Body of pancreas (tissue), 4 donors: ENCODE data around the gene ANKRD34C. TPM values are rescaled to one million over a fixed set of nuclear protein-coding genes. Genes with fewer than 3 reads are reported as not detected.

Experiments
- ATAC-seq: fragments of 150-250 bp; one replicate; pipeline ENCODE4 v1.9.1; 2016
- DNase-seq, 4 donors: peaks; one replicate each; pipeline ENCODE4 v3.0.0-alpha.2; 2019
- H3K27ac ChIP-seq, 4 donors: fragments of 200-600 bp; sonication (generic); 1 replicate in 3 of 4; 2 replicates in 1 of 4; pipeline versions ENCODE4 v1.5.1 to v1.6.1; 2016 to 2019; ENCODE audit warnings: mild to moderate bottlenecking in 1 of 4, mixed read lengths in 1 of 4, moderate library complexity in 1 of 4
- H3K27me3 ChIP-seq, 2 donors: fragments of 200-600 bp; sonication (generic); one replicate each; pipeline ENCODE4 v1.6.0; 2016; ENCODE audit warnings: mild to moderate bottlenecking in 1 of 2
- H3K36me3 ChIP-seq, 2 donors: fragments of 200-600 bp; sonication (generic); replicated peaks in 1 of 2; 2 replicates each; pipeline ENCODE4 v1.5.1; 2016; ENCODE audit warnings: low read depth in 2 of 2; ENCODE audit not compliant: insufficient read depth in 1 of 2
- H3K4me1 ChIP-seq: fragments of 200-600 bp; sonication (generic); one replicate; pipeline ENCODE4 v1.6.0; 2016
- H3K4me3 ChIP-seq, 2 donors: fragments of 200-600 bp; sonication (generic); 1 replicate in 1 of 2; 2 replicates in 1 of 2; pipeline ENCODE4 v1.5.1; 2016 to 2019
- H3K9me3 ChIP-seq, 3 donors: fragments of 200-600 bp; sonication (generic); 1 replicate in 2 of 3; 2 replicates in 1 of 3; pipeline ENCODE4 v1.5.1; 2016
- CTCF ChIP-seq, 7 experiments: fragments of 450-650 bp in 4 of 7; fragments of 200-600 bp in 3 of 7; sonication (generic) in 3 of 7; IDR thresholded peaks; one replicate each; pipeline ENCODE4 v1.5.1; 2016 to 2019; ENCODE audit warnings: antibody characterized with exemption in 7 of 7
- POLR2A ChIP-seq, 3 donors: fragments of 450-650 bp; IDR thresholded peaks; one replicate each; pipeline ENCODE4 v1.6.1; 2016; ENCODE audit warnings: antibody characterized with exemption in 3 of 3, mild to moderate bottlenecking in 2 of 3
- WGBS, 2 donors: methylation state at CpG; one replicate each; pipeline ENCODE4 v1.1.5; 2017; 5-methylcytosine and 5-hydroxymethylcytosine counted together
- intact Hi-C: fragments of 100-400 bp; cut with DNase I; formaldehyde crosslinking; loops from one replicate; pipeline ENCODE4 v1.15.1; 2023
- total RNA-seq, 2 donors: library from RNA; depleted of rRNA; stranded (reverse); fragments of >200 nt; gene quantifications; one replicate each; pipeline ENCODE4 v1.1.0, GENCODE V29; 2016

Gene ANKRD34C
- total RNA-seq, 2 donors from 2014 or later = under 0.01 to 0.33 TPM

- WGBS, 2 donors = 37 to 49% methylated on average over 2 of the region's 2 CpGs
- no peaks in the 10 kb centered on the region for H3K36me3 ChIP-seq
- H3K27ac ChIP-seq = no peak overlapping the region
- TF ChIP-seq POLR2A (IDR thresholded peaks at IDR 0.05) (no peak), CTCF (IDR thresholded peaks at IDR 0.05) (no peak)
- intact Hi-C loops = no loop called here
- ATAC-seq = no peak
- DNase-seq = no peak
- peaks cover 25% of the 10 kb centered on the region for H3K4me1 ChIP-seq
- no peaks in the 10 kb centered on the region for H3K9me3 ChIP-seq
- H3K4me3 ChIP-seq = no peak overlapping the region
- H3K27me3 ChIP-seq = no peaks in the 10 kb centered on the region
Measured at GRCh38 chr15:79308874-79309273, 26.4 kb downstream of the ANKRD34C start.

GRCh38 chr15:79310612-79310984 is 28.1 kb downstream of the ANKRD34C start:
- Histone ChIP-seq H3K27me3 (no peaks in the 10 kb centered on the region), H3K4me1 (peaks cover 42% of the 10 kb centered on the region), H3K27ac (no peak overlapping the region), H3K9me3 (no peaks in the 10 kb centered on the region), H3K36me3 (peaks cover 0 to 2% of the 10 kb centered on the region in 2 donors), H3K4me3 (peak overlapping the region in 1 of 2 donors; percentile 48)
- no peak for TF ChIP-seq CTCF (IDR thresholded peaks at IDR 0.05)
- ATAC-seq (peak; percentile 17), DNase-seq (peak in 2 of 4 donors; percentile 23 to 34)
- WGBS, 2 donors = 0% methylated on average over 10 to 17 of the region's 17 CpGs
- intact Hi-C loops = no loop called here

GRCh38 chr15:79310985-79311900 is 28.7 kb downstream of the ANKRD34C start, which contains the start of gene TMED3:
TSS of gene TMED3 (plus strand) at chr15:79311112. CDS start at chr15:79311250, 138 bp downstream.
- Histone ChIP-seq H3K4me3 (peak within 1 kb of the TSS; percentile 48 to 72), H3K27me3 (no peaks in the 10 kb centered on the region), H3K27ac (peak within 1 kb of the TSS; percentile 36 to 83 (median 64)), H3K36me3 (peaks cover 0 to 2% of the 10 kb centered on the region in 2 donors), H3K9me3 (no peaks in the 10 kb centered on the region), H3K4me1 (peaks cover 49% of the 10 kb centered on the region)
- peak; percentile 59 to 81 (median 77) for TF ChIP-seq POLR2A (IDR thresholded peaks at IDR 0.05)
- peak in 4 of 7 experiments; percentile 32 to 54 (median 40) for TF ChIP-seq CTCF (IDR thresholded peaks at IDR 0.05)
- ATAC-seq (peak; percentile 92), DNase-seq (peak; percentile 82 to 90 (median 87))
- 0% methylated on average over 12 to 65 of the region's 76 CpGs for WGBS, 2 donors
- intact Hi-C loops = no loop called here

- Histone ChIP-seq H3K9me3 (no peaks in the 10 kb centered on the region), H3K27ac (peak overlapping the region in 3 of 4 donors; percentile 53 to 83 (median 75)), H3K4me1 (peaks cover 57% of the 10 kb centered on the region), H3K4me3 (peak overlapping the region; percentile 48 to 72), H3K36me3 (peaks cover 0 to 2% of the 10 kb centered on the region in 2 donors), H3K27me3 (no peaks in the 10 kb centered on the region)
- no peak for TF ChIP-seq CTCF (IDR thresholded peaks at IDR 0.05)
- ATAC-seq (no peak), DNase-seq (peak in 1 of 4 donors; percentile 23)
- intact Hi-C loops = no loop called here
- WGBS, 2 donors = 27 to 32% methylated on average over 8 of the region's 8 CpGs
Measured at GRCh38 chr15:79311901-79312553, 29.5 kb downstream of the ANKRD34C start.
